GM12878 (cell line): ENCODE data around the gene KLHL25. TPM values are rescaled to one million over a fixed set of nuclear protein-coding genes. Genes with fewer than 3 reads are reported as not detected.

ENCODE experiments used
- ATAC-seq: fragments of 200-7000 bp; cut with Tn5 transposase; 3 replicates; pipeline ENCODE4 v1.9.1; 2020; ENCODE audit warnings: mild to moderate bottlenecking, moderate library complexity
- BruUV-seq: library from RNA; stranded (reverse); fragments of 400-500 nt; replicated peaks from 2 replicates; lab custom pipeline; 2021; lab: Mats Ljungman, UMichigan
- CTCF ChIA-PET: fragments of 300-600 bp; sonication (Branson Sonifier 250); formaldehyde crosslinking; extraction: SDS; loops from one replicate; lab custom pipeline; 2021; ENCODE audit warnings: inconsistent platforms; lab: Yijun Ruan, JAX
- POLR2A ChIA-PET: fragments of 350-600 bp; formaldehyde crosslinking; extraction: SDS; loops from one replicate; lab custom pipeline; 2021; ENCODE audit warnings: inconsistent platforms; lab: Charles Lee
- RAD21 ChIA-PET: fragments of 300-600 bp; sonication (Branson Sonifier 250); formaldehyde crosslinking; loops from one replicate; lab custom pipeline; 2023; ENCODE audit warnings: antibody characterized with exemption; ENCODE audit not compliant: unreplicated experiment; lab: Charles Lee
- SMC1A ChIA-PET: fragments of 300-600 bp; sonication (Branson Sonifier 250); formaldehyde crosslinking; loops from one replicate; lab custom pipeline; 2023; ENCODE audit not compliant: unreplicated experiment, uncharacterized antibody; lab: Charles Lee
- DNase-seq: peaks from one replicate; pipeline ENCODE4 v3.0.0-alpha.2; 2011; ENCODE audit warnings: low read depth, low spot score
- FAIRE-seq: peaks from 3 replicates; lab custom pipeline; 2011; peaks lifted over from hg19 to GRCh38; lab: Jason Lieb, UNC
- H2AFZ ChIP-seq: 2 replicates; pipeline ENCODE4 v1.6.0; 2011; ENCODE audit warnings: low read depth, low read length, control low read depth; ENCODE audit not compliant: control insufficient read depth
- H3K27ac ChIP-seq: 2 replicates; pipeline ENCODE4 v1.5.1; 2011; ENCODE audit warnings: control low read depth; ENCODE audit not compliant: control insufficient read depth, insufficient read depth
- H3K27me3 ChIP-seq, 2 experiments: replicated peaks in 1 of 2; 2 replicates each; pipeline versions ENCODE4 v1.6.0 to v1.6.1; 2011; ENCODE audit warnings: low read length in 1 of 2; ENCODE audit not compliant: control insufficient read depth in 2 of 2, insufficient read depth in 2 of 2
- H3K36me3 ChIP-seq, 2 experiments: 2 replicates each; pipeline ENCODE4 v1.5.1; 2011; ENCODE audit warnings: low read length in 1 of 2; ENCODE audit not compliant: control insufficient read depth in 2 of 2, insufficient read depth in 2 of 2
- H3K4me1 ChIP-seq: 2 replicates; pipeline ENCODE4 v1.6.1; 2011; ENCODE audit warnings: mild to moderate bottlenecking, low read length, moderate library complexity, mixed read lengths; ENCODE audit not compliant: control insufficient read depth, insufficient read depth
- H3K4me2 ChIP-seq: 2 replicates; pipeline ENCODE4 v1.6.0; 2011; ENCODE audit warnings: control low read depth; ENCODE audit not compliant: control insufficient read depth, insufficient read depth
- H3K4me3 ChIP-seq: fragments of 200-600 bp; sonication (generic); 2 replicates; pipeline ENCODE4 v1.5.1; 2016
- H3K79me2 ChIP-seq: 2 replicates; pipeline ENCODE4 v1.6.0; 2011; ENCODE audit warnings: low read length; ENCODE audit not compliant: control insufficient read depth, insufficient read depth
- H3K9ac ChIP-seq: 2 replicates; pipeline ENCODE4 v1.8.0; 2011; ENCODE audit warnings: low read length, control low read depth, mixed read lengths; ENCODE audit not compliant: control insufficient read depth, insufficient read depth
- H3K9me3 ChIP-seq: replicated peaks from 3 replicates; pipeline ENCODE4 v1.5.1; 2011; ENCODE audit warnings: mild to moderate bottlenecking, low read length; ENCODE audit not compliant: control insufficient read depth, insufficient read depth
- H4K20me1 ChIP-seq: 2 replicates; pipeline ENCODE4 v1.6.0; 2011; ENCODE audit not compliant: control insufficient read depth, insufficient read depth
- BCL11A ChIP-seq: IDR thresholded peaks from 2 replicates; pipeline ENCODE4 v1.6.1; 2011; ENCODE audit warnings: low read depth, low read length
- CBFB ChIP-seq: IDR thresholded peaks from 2 replicates; pipeline ENCODE4 v1.6.1; 2016; ENCODE audit warnings: antibody characterized with exemption, low read depth
- CEBPB ChIP-seq, 2 experiments: fragments of 150-350 bp in 1 of 2; IDR thresholded peaks; 2 replicates each; pipeline ENCODE4 v1.6.1; 2012 to 2014; ENCODE audit warnings: low read depth in 2 of 2, low read length in 2 of 2, borderline replicate concordance in 1 of 2, inconsistent platforms in 1 of 2
- LARP7 ChIP-seq: fragments of 450-650 bp; IDR thresholded peaks from 2 replicates; pipeline ENCODE4 v1.6.1; 2017; ENCODE audit warnings: mild to moderate bottlenecking
- MEF2A ChIP-seq: IDR thresholded peaks from 2 replicates; pipeline ENCODE4 v1.6.1; 2011; ENCODE audit warnings: low read depth, mild to moderate bottlenecking, low read length, moderate library complexity; ENCODE audit not compliant: insufficient read depth
- MYC ChIP-seq: IDR thresholded peaks from 2 replicates; pipeline ENCODE4 v1.6.1; 2011; ENCODE audit warnings: mild to moderate bottlenecking, low read length, moderate library complexity, inconsistent platforms; ENCODE audit not compliant: insufficient read depth, insufficient replicate concordance, insufficient read length, severe bottlenecking
- NFYB ChIP-seq: IDR thresholded peaks from 2 replicates; pipeline ENCODE4 v1.6.1; 2011; ENCODE audit warnings: low read depth, mild to moderate bottlenecking, low read length, improper control_type of control experiment, moderate library complexity; ENCODE audit not compliant: insufficient read depth
- PAX8 ChIP-seq: fragments of 450-650 bp; IDR thresholded peaks from 2 replicates; pipeline ENCODE4 v1.6.1; 2017; ENCODE audit warnings: mild to moderate bottlenecking, moderate library complexity
- TCF3 ChIP-seq: IDR thresholded peaks from 2 replicates; pipeline ENCODE4 v1.6.1; 2012; ENCODE audit warnings: low read depth, mild to moderate bottlenecking, low read length, borderline replicate concordance; ENCODE audit not compliant: insufficient read depth
- YBX1 ChIP-seq: fragments of 450-650 bp; IDR thresholded peaks from 2 replicates; pipeline ENCODE4 v1.6.1; 2016; ENCODE audit warnings: antibody characterized with exemption
- WGBS: methylation state at CpG from one replicate; pipeline ENCODE4 v1.1.6; 2016; ENCODE audit warnings: low lambda C conversion rate; ENCODE audit not compliant: insufficient replicate concordance, insufficient coverage; ENCODE audit errors: missing lambda C conversion rate; 5-methylcytosine and 5-hydroxymethylcytosine counted together
- in situ Hi-C: fragments of 300-500 bp; cut with MboI; formaldehyde crosslinking; loops from 9 replicates; pipeline ENCODE4 v1.14.3; 2018; ENCODE audit warnings: mixed read lengths
- intact Hi-C: fragments of 100-400 bp; cut with micrococcal nuclease; formaldehyde crosslinking; loops from one replicate; pipeline ENCODE4 v1.14.2; 2022; ENCODE audit not compliant: unreplicated experiment
- polyA plus RNA-seq, 11 experiments: library from polyadenylated mRNA; depleted of rRNA in 4 of 11; unstranded in 6 of 11; stranded (reverse) in 5 of 11; fragments of >200 nt; fragmentation: Nextera tagmentation in 4 of 11; fragmentation: Illumina TruSeq in 1 of 11; extraction: Ambion mirVana in 4 of 11; extraction: Trizol in 1 of 11; gene quantifications; 1 replicate in 1 of 11; 2 replicates in 10 of 11; pipeline versions ENCODE4 v1.2.1 to v1.2.3, GENCODE V29; 2011 to 2016; ENCODE audit warnings: inconsistent platforms in 2 of 11, missing spikeins in 2 of 11, low read depth in 1 of 11
- total RNA-seq, 4 experiments: library from RNA; depleted of rRNA in 3 of 4; stranded (reverse); fragments of >200 nt in 3 of 4; fragmentation: Illumina TruSeq in 1 of 4; extraction: Trizol in 1 of 4; gene quantifications; 2 replicates each; pipeline versions ENCODE4 v1.2.1 to v1.2.3, GENCODE V29; 2013 to 2021
- TF ChIP-seq, protein P1 (sequence below): fragments of 450-650 bp; IDR thresholded peaks from 2 replicates; pipeline ENCODE4 v1.6.1; 2016; ENCODE audit warnings: mild to moderate bottlenecking, moderate library complexity, borderline replicate concordance

The KLHL25 gene
- total and polyA plus RNA-seq, 10 of the 15 experiments (the other 5 are each of a cell fraction or from before 2014, with no cell fraction given) = 0.04 to 3.0 (median 2.1) TPM; not detected in 1

DNA sequence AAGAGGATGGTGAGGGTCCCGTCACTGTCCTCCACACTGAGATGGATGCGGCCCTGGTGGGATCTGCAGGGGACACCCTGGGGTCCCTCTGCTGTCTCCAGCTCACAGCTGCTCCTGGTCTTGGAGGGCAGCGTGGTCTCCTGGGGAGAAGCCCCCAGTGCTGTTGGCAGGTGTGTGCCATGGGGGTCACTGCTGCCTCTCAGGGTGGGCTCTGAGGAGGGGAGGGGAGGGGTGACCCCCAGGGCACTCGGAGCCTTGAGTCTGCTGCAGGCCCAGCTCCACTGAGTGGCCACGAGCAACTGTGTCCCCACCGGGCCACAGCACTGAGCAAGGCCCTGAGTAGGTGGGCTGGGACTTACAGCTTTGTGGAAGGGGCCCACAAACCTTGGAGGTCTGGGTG is 34.7 kb downstream of the KLHL25 start:
- FAIRE-seq = no peak

More for the DNA sequence above, 34.7 kb downstream of the KLHL25 start:
- WGBS = 89% methylated on average over 6 of the region's 6 CpGs
- ATAC-seq (no peak), DNase-seq (no peak)
- no peak overlapping the region for H3K9ac ChIP-seq
- POLR2A ChIA-PET = no interaction called here
- no TSS peak for BruUV-seq
- RAD21 ChIA-PET = no interaction called here
- no peak overlapping the region for H3K4me3 ChIP-seq
- H3K4me2 ChIP-seq = no peak overlapping the region
- no peaks in the 10 kb centered on the region for H3K9me3 ChIP-seq
- no peak overlapping the region for H2AFZ ChIP-seq
- SMC1A ChIA-PET = interaction anchor here (1.4 kb wide), 1 partner anchor 10 kb away, joined by 3 read pairs; no protein-coding TSS in a partner anchor
- H4K20me1 ChIP-seq = no peaks in the 10 kb centered on the region
- CTCF ChIA-PET = no interaction called here
- H3K36me3 ChIP-seq = no peaks in the 10 kb centered on the region; a peak in 1 of 4 replicates
- no peaks in the 10 kb centered on the region for H3K79me2 ChIP-seq
- in situ Hi-C loops (no loop called here), intact Hi-C loops (no loop called here)
- H3K27me3 ChIP-seq = no peaks in the 10 kb centered on the region
- TF ChIP-seq BCL11A = no peak
- TF ChIP-seq CBFB = no peak
- TF ChIP-seq CEBPB (IDR thresholded peaks at IDR 0.05; ENCODE audit: borderline replicate concordance in 1 of 2, low read depth in 2 of 2, low read length in 2 of 2) = no peak
- TF ChIP-seq YBX1 = no peak
- TF ChIP-seq MEF2A = no peak
- no peak for TF ChIP-seq MYC
- no peak for TF ChIP-seq TCF3
- no peak for TF ChIP-seq PAX8
- no peak for TF ChIP-seq NFYB
- no peak for TF ChIP-seq LARP7
- TF ChIP-seq, protein P1, sequence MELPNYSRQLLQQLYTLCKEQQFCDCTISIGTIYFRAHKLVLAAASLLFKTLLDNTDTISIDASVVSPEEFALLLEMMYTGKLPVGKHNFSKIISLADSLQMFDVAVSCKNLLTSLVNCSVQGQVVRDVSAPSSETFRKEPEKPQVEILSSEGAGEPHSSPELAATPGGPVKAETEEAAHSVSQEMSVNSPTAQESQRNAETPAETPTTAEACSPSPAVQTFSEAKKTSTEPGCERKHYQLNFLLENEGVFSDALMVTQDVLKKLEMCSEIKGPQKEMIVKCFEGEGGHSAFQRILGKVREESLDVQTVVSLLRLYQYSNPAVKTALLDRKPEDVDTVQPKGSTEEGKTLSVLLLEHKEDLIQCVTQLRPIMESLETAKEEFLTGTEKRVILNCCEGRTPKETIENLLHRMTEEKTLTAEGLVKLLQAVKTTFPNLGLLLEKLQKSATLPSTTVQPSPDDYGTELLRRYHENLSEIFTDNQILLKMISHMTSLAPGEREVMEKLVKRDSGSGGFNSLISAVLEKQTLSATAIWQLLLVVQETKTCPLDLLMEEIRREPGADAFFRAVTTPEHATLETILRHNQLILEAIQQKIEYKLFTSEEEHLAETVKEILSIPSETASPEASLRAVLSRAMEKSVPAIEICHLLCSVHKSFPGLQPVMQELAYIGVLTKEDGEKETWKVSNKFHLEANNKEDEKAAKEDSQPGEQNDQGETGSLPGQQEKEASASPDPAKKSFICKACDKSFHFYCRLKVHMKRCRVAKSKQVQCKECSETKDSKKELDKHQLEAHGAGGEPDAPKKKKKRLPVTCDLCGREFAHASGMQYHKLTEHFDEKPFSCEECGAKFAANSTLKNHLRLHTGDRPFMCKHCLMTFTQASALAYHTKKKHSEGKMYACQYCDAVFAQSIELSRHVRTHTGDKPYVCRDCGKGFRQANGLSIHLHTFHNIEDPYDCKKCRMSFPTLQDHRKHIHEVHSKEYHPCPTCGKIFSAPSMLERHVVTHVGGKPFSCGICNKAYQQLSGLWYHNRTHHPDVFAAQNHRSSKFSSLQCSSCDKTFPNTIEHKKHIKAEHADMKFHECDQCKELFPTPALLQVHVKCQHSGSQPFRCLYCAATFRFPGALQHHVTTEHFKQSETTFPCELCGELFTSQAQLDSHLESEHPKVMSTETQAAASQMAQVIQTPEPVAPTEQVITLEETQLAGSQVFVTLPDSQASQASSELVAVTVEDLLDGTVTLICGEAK = no peak
- H3K27ac ChIP-seq = no peak overlapping the region
- H3K4me1 ChIP-seq = no peaks in the 10 kb centered on the region
